Hematopoietic multipotent progenitor cell treated with erythropoietin and hydrocortisone succinate and interleukin-3 and kit ligand, for 15 days (in vitro differentiated cells): ENCODE measurements around the gene PCDHGC5.

ENCODE experiments used
- DNase-seq: peaks from one replicate; pipeline ENCODE4 v3.0.0-alpha.2; 2015; ENCODE audit warnings: low spot score

The PCDHGC5 gene

GRCh38 chr5:141512911-141513626 lies 24.2 kb downstream of the PCDHGC5 start:
- DNase-seq: no peak

GRCh38 chr5:141513627-141514329 lies 24.9 kb downstream of the PCDHGC5 start:
- no peak for DNase-seq

- DNase-seq: no peak
Measured at GRCh38 chr5:141514330-141515133, 25.7 kb downstream of the PCDHGC5 start.

GRCh38 chr5:141515141-141515540 lies 26.3 kb downstream of the PCDHGC5 start:
- no peak for DNase-seq

GRCh38 chr5:141515946-141516671 lies 27.2 kb downstream of the PCDHGC5 start:
- no peak for DNase-seq

- DNase-seq: no peak
Measured at GRCh38 chr5:141516672-141517025, 27.8 kb downstream of the PCDHGC5 start.

- no peak for DNase-seq
Measured at GRCh38 chr5:141517312-141517711, 28.4 kb downstream of the PCDHGC5 start.

GRCh38 chr5:141517880-141518617 lies 29.2 kb downstream of the PCDHGC5 start:
- DNase-seq: no peak

GRCh38 chr5:141518618-141519015 lies 29.7 kb downstream of the PCDHGC5 start:
- DNase-seq: no peak

GRCh38 chr5:141519605-141520565 lies 31.0 kb downstream of the PCDHGC5 start:
- DNase-seq: no peak

- no peak for DNase-seq
Measured at GRCh38 chr5:141521244-141521781, 32.4 kb downstream of the PCDHGC5 start.

GRCh38 chr5:141522301-141522700 lies 33.4 kb downstream of the PCDHGC5 start:
- no peak for DNase-seq

GRCh38 chr5:141523991-141524390 lies 35.1 kb downstream of the PCDHGC5 start:
- DNase-seq: no peak

GRCh38 chr5:141524604-141525597 lies 36.0 kb downstream of the PCDHGC5 start:
- peak; percentile 75 for DNase-seq

GRCh38 chr5:141525653-141526052 lies 36.8 kb downstream of the PCDHGC5 start:
- DNase-seq: no peak

- DNase-seq: no peak
Measured at GRCh38 chr5:141527426-141527825, 38.5 kb downstream of the PCDHGC5 start.

- no peak for DNase-seq
Measured at GRCh38 chr5:141528291-141528984, 39.6 kb downstream of the PCDHGC5 start.

GRCh38 chr5:141529002-141529401 lies 40.1 kb downstream of the PCDHGC5 start:
- no peak for DNase-seq
